OCI-LY7 (cell line): ENCODE results near the gene FCHSD2. TPM values are rescaled to one million over a fixed set of nuclear protein-coding genes. Genes with fewer than 3 reads are reported as not detected.

Experiments
- BruUV-seq: library from RNA; stranded (reverse); fragments of 400-500 nt; replicated peaks from 2 replicates; lab custom pipeline; 2021; lab: Mats Ljungman, UMichigan
- CTCF ChIA-PET: fragments of 300-600 bp; sonication (Branson Sonifier 250); formaldehyde crosslinking; loops from one replicate; lab custom pipeline; 2022; ENCODE audit warnings: antibody characterized with exemption; ENCODE audit not compliant: unreplicated experiment; lab: Charles Lee
- POLR2A ChIA-PET: fragments of 300-600 bp; sonication (Branson Sonifier 250); formaldehyde crosslinking; loops from one replicate; lab custom pipeline; 2022; ENCODE audit warnings: antibody characterized with exemption; lab: Charles Lee
- DNase-seq: peaks from one replicate; pipeline ENCODE4 v3.0.0-alpha.2; 2015; ENCODE audit warnings: low spot score
- H2AFZ ChIP-seq: fragments of 200-600 bp; sonication (generic), shearing (Covaris generic); 2 replicates; pipeline ENCODE4 v1.6.1; 2014; ENCODE audit warnings: mild to moderate bottlenecking, antibody characterized with exemption, low read length, moderate library complexity
- H3K27ac ChIP-seq: fragments of 200-600 bp; sonication (generic); 2 replicates; pipeline ENCODE4 v1.5.1; 2014; ENCODE audit warnings: mixed run types, low read depth, mild to moderate bottlenecking, moderate library complexity, low read length, inconsistent platforms; ENCODE audit not compliant: poor library complexity, severe bottlenecking
- H3K36me3 ChIP-seq: fragments of 200-600 bp; sonication (generic); 2 replicates; pipeline ENCODE4 v1.6.1; 2014; ENCODE audit warnings: mild to moderate bottlenecking, antibody characterized with exemption, low read length, moderate library complexity, mixed read lengths; ENCODE audit not compliant: insufficient read depth
- H3K4me1 ChIP-seq: fragments of 200-600 bp; sonication (generic); 2 replicates; pipeline ENCODE4 v1.5.1; 2014; ENCODE audit warnings: mild to moderate bottlenecking, low read length; ENCODE audit not compliant: insufficient read depth, poor library complexity, severe bottlenecking
- H3K4me2 ChIP-seq: fragments of 200-600 bp; sonication (generic); 2 replicates; pipeline ENCODE4 v1.6.1; 2014; ENCODE audit warnings: mild to moderate bottlenecking, low read length
- H3K4me3 ChIP-seq: fragments of 200-600 bp; sonication (generic); 2 replicates; pipeline ENCODE4 v1.5.1; 2014; ENCODE audit warnings: mild to moderate bottlenecking, low read depth, low read length; ENCODE audit not compliant: poor library complexity, severe bottlenecking
- H3K79me2 ChIP-seq: fragments of 200-600 bp; sonication (generic); 2 replicates; pipeline ENCODE4 v1.6.1; 2016; ENCODE audit warnings: low read depth, mild to moderate bottlenecking, low read length, moderate library complexity, mixed read lengths; ENCODE audit not compliant: insufficient read depth
- H3K9me2 ChIP-seq: fragments of 200-600 bp; sonication (generic); 2 replicates; pipeline ENCODE4 v1.6.1; 2016; ENCODE audit warnings: mild to moderate bottlenecking, low read length, mixed read lengths; ENCODE audit not compliant: insufficient read depth
- H3K9me3 ChIP-seq: fragments of 200-600 bp; sonication (generic); 2 replicates; pipeline ENCODE4 v1.6.1; 2014; ENCODE audit warnings: mild to moderate bottlenecking, mixed run types, low read length, mixed read lengths
- H4K20me1 ChIP-seq: fragments of 200-600 bp; sonication (generic); 2 replicates; pipeline ENCODE4 v1.6.1; 2014; ENCODE audit warnings: mild to moderate bottlenecking, antibody characterized with exemption, low read length, moderate library complexity, mixed read lengths; ENCODE audit not compliant: insufficient read depth
- CTCF ChIP-seq: fragments of 200-600 bp; sonication (generic); conservative IDR thresholded peaks from 2 replicates; pipeline ENCODE4 v1.5.1; 2014; ENCODE audit warnings: mild to moderate bottlenecking, antibody characterized with exemption, low read length, moderate library complexity, mixed read lengths
- EZH2phosphoT487 ChIP-seq: fragments of 200-600 bp; sonication (generic); IDR thresholded peaks from 2 replicates; pipeline ENCODE4 v1.6.1; 2018; ENCODE audit warnings: low read depth, borderline replicate concordance, mild to moderate bottlenecking, mixed run types, antibody characterized with exemption, low read length, moderate library complexity, mixed read lengths
- intact Hi-C: fragments of 100-400 bp; cut with micrococcal nuclease; formaldehyde crosslinking; loops from one replicate; pipeline ENCODE4 v1.10.0; 2022; ENCODE audit not compliant: unreplicated experiment
- total RNA-seq, 2 experiments: library from RNA; depleted of rRNA in 1 of 2; stranded (reverse); fragments of >200 nt in 1 of 2; shearing (Covaris generic) in 1 of 2; gene quantifications; 2 replicates each; pipeline ENCODE4 v1.2.3, GENCODE V29; 2014 to 2022

The FCHSD2 gene
- total RNA-seq, 2 experiments from 2014 or later = 39.0 to 147 TPM

GRCh38 chr11:72820439-72821139, 321.5 kb downstream of the FCHSD2 start:
- Histone ChIP-seq H3K4me1 (peaks cover 28% of the 10 kb centered on the region), H3K79me2 (peaks cover 10% of the 10 kb centered on the region; the same call in 1 of the 2 replicates), H3K9me3 (no peaks in the 10 kb centered on the region), H3K36me3 (peaks cover 84% of the 10 kb centered on the region), H2AFZ (no peak overlapping the region), H3K4me2 (no peak overlapping the region), H3K4me3 (no peak overlapping the region), H3K27ac (no peak overlapping the region), H4K20me1 (no peaks in the 10 kb centered on the region), H3K9me2 (no peaks in the 10 kb centered on the region)
- no peak for TF ChIP-seq CTCF
- no peak for TF ChIP-seq EZH2phosphoT487
- no peak for DNase-seq
- intact Hi-C loops = no loop called here
- ChIA-PET CTCF (no interaction called here), POLR2A (no interaction called here)
- no TSS peak for BruUV-seq

- Histone ChIP-seq H3K79me2 (peaks cover 18% of the 10 kb centered on the region; the same call in 1 of the 2 replicates), H3K9me3 (no peaks in the 10 kb centered on the region), H3K36me3 (peaks cover 70% of the 10 kb centered on the region), H3K4me3 (no peak overlapping the region), H3K27ac (no peak overlapping the region), H3K4me2 (no peak overlapping the region), H3K4me1 (peaks cover 33% of the 10 kb centered on the region), H4K20me1 (no peaks in the 10 kb centered on the region), H2AFZ (no peak overlapping the region), H3K9me2 (no peaks in the 10 kb centered on the region)
- CTCF ChIA-PET = no interaction called here
- intact Hi-C loops = loop anchor here (10.0 kb wide), 1 partner anchor 234 kb away; no protein-coding TSS in a partner anchor
- no TSS peak for BruUV-seq
- POLR2A ChIA-PET = no interaction called here
- DNase-seq = no peak
- TF ChIP-seq CTCF = no peak
- no peak for TF ChIP-seq EZH2phosphoT487
These were observed 323.1 kb downstream of the FCHSD2 start for GRCh38 chr11:72818971-72819370.

- peaks cover 32% of the 10 kb centered on the region for H3K4me1 ChIP-seq
- H3K27ac ChIP-seq = no peak overlapping the region
- H3K9me2 ChIP-seq = no peaks in the 10 kb centered on the region
- DNase-seq = no peak
- no peak overlapping the region for H2AFZ ChIP-seq
- no TSS peak for BruUV-seq
- intact Hi-C loops = loop anchor here (10.0 kb wide), 1 partner anchor 233 kb away; no protein-coding TSS in a partner anchor
- H3K4me2 ChIP-seq = no peak overlapping the region
- ChIA-PET CTCF (no interaction called here), POLR2A (no interaction called here)
- TF ChIP-seq EZH2phosphoT487 = no peak
- TF ChIP-seq CTCF = no peak
- peaks cover 25% of the 10 kb centered on the region; the same call in 1 of the 2 replicates for H3K79me2 ChIP-seq
- H4K20me1 ChIP-seq = no peaks in the 10 kb centered on the region
- no peaks in the 10 kb centered on the region for H3K9me3 ChIP-seq
- H3K36me3 ChIP-seq = peaks cover 60% of the 10 kb centered on the region
- H3K4me3 ChIP-seq = no peak overlapping the region
These were observed 324.2 kb downstream of the FCHSD2 start for GRCh38 chr11:72817966-72818365.
